GM21529 (cell line): ENCODE data around the gene RASGRF1.

Experiments used
- ATAC-seq: cut with Tn5 transposase; IDR thresholded peaks from one replicate; pipeline ENCODE4 v1.9.1; 2021; ENCODE audit not compliant: unreplicated experiment

Gene RASGRF1

DNA sequence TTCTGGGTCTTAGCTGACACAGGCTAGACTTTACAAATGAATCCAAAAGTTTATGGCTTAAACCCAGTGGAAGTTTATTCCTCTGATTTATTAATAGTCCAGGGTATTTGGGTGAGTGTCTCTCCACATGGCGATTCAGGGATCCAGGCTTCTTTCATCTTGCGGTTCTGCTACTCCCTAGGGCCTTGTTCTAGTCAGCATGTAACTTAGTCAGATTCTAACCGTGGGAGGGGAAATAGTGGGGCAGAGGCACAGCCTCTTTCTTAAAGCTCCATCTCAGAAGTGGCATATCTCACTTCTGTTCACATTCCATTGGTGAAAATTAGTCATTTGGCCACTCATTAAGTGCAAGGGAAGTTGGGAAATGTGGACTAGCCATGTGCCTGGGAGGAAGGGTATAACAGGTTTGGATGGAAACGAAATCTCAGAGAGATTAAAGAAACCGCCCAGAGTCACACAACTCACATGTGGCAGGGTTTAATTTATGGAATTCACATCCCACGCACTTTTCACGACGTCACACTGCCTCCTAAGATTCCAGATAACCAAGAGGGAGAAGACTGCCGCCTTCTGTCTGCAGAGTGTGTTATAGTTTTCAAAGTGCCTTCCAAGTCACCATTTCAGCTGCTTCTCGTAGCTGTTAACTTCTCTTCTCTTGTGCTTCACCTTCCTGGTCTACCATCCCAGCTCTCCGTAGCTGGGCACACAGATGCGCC lies 11.4 kb upstream of the RASGRF1 start:
- no peak for ATAC-seq

DNA sequence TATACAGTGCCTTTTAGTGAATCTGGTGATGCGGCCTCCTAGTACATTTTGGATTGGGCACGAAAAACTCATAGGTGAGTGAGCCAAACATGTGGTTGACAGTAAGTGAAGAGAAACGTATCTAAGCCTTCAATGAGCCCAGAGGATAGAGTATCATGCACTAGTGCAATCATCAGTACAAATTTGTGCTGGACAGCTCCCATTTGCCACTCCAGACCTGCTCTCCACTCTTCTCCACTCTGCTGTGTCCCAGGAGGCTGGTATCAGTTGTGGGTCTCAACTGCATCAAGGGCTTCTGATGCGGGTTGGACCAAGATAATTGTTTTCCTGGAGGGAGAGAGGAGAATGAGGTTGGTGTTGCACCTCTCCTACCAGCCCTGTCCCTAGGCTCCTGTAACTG lies 9.1 kb upstream of the RASGRF1 start:
- no peak for ATAC-seq

DNA sequence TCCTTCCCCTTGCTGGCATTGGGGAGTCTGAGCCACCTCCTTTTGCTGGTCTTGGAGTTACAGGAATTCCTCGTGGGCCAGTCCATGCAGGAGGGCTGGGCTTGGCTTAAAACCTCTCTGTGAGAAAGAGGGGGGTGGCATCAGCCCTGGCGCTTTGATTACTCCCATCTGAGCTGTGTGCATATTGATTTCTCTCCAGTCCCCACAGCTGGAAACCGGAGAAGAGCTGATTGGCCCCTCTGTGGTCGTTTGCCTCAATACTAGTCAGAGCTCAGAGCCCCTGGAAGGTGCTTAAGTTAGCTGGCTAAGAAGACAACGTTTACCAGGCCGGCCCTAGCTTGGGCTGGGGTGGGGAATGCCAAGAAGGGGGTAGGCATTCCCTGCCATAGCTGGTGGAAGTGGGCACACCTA lies 4.0 kb upstream of the RASGRF1 start:
- no peak for ATAC-seq

DNA sequence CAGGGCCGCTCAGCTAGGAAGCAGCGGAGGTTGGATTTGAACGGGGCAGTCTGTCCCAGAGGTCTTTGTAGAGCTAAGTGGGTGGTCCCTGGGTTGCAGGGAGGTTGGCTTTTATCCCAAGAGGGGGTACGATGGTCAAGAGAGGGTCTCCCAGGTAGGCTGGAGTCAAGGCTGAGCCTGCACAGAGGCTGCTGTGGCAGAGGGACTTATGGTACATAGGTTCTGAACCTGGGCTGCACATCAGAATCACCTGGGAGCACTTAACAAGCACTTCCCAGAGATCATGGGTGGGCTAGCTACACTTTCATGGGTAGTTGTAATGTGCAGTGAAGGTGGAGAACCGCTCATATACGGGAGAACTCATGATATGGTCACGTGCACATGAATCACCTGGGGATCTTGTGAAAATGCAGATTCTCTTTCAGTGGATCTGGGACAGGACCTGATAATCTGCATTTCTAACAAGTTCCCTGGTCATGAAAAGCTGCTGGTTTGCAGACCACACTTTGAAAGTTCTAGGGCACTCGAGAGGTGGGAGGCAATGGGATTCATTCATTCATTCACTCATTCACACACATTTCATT lies 2.9 kb upstream of the RASGRF1 start:
- no peak for ATAC-seq

DNA sequence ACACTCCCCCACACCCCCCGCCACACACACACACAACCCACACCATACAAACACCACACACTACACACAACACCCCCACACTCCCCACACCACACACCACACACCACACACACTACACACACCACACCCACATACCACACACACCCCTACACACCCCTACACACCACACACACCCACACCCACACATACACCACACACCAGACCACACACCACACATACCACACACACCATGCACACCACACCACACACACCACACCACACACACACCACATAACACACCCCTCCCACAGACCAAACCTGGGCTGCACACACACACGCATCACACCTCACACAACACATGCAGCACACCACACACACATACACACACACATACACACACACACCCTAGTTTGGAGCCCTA lies 1.8 kb upstream of the RASGRF1 start:
- ATAC-seq = no peak

DNA sequence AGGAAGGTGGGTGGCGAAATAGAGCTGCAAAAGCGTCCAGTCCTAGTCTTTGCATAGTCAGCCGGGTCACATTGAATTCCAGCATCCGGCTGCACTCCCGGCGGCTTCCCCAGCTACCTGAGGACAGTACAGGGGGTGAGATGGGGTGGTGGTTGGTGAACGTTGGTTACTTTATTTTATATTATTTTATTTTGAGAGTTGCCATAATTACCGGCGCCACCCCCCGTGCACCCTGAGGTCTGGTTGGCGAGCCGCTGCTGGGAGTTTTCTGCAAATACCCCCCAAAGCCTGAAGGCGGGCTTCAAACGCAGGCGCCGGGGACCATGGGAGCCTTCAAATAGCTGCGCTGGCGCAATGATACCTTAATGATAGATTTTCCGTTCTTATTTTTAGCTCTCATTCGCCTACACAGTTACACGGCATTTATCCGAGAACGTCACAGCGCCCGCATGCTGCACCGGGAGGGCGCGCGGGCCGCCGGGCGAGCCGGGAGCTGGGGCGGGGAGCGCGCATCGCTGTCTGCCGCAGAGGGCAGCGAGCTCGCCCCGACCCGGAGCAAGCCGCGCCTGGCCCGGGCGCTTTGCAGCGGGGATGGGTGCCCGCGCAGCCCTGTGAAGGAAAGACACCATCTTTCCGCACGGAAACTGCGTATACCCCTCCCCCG lies 756 bp upstream of the RASGRF1 start:
- ATAC-seq = no peak

DNA sequence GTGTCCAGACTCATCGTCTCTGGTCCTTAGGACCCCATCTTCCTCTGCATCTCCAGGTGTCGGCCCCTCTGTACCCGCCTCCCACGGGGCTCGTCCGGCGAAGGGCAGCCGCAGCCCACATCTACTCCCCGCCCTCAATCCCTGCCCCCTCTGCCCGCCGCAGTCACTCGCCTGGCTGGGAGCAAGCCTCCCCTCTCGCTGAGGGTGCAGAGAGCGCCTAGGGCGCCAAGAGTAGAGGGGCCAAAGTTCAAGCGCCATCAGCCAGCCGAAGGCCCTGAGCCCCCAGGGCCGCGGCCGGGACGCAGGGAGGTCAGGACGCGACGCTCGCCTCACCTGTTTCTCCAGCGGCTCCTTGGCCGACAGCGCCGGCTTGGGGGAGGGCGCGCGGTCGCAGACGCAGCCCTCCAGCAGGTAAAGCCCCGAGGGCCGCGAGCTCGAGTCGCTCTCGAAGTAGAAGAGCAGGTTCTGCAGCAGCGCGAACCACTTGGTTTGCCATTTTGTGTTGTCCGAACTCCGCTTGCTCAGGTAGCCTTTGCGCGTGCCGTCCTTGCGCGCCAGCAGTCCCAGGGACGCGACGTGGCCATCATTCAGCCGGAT lies 592 bp downstream of the RASGRF1 start:
- no peak for ATAC-seq

DNA sequence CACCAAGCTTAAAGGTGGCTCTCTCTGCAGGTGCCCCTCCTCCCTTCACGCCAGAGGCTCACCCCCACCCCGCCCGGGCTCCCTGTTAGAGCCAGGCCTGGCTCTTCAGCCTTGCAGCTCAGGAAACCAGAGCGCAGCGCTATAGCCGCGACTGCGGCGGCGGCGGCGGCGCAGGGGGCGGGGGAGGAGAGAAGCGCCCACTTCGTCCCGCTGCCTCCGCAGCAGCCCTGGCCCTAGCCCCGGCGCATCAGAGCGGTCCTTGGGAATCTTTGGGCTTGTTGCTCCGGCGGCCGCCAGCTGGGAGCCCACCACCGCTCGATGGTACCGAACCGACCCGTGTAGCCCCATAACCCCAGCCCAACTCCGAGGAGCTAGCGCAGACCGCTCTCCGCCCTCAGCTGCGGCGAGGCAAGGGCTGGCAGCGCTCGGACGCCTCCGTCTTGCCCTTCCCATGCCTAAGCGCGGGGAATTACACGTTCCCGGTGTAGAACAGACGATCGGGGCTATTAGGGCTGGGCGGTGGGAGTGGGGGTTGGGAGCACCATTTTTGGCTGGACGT lies 1.2 kb downstream of the RASGRF1 start:
- ATAC-seq = no peak

DNA sequence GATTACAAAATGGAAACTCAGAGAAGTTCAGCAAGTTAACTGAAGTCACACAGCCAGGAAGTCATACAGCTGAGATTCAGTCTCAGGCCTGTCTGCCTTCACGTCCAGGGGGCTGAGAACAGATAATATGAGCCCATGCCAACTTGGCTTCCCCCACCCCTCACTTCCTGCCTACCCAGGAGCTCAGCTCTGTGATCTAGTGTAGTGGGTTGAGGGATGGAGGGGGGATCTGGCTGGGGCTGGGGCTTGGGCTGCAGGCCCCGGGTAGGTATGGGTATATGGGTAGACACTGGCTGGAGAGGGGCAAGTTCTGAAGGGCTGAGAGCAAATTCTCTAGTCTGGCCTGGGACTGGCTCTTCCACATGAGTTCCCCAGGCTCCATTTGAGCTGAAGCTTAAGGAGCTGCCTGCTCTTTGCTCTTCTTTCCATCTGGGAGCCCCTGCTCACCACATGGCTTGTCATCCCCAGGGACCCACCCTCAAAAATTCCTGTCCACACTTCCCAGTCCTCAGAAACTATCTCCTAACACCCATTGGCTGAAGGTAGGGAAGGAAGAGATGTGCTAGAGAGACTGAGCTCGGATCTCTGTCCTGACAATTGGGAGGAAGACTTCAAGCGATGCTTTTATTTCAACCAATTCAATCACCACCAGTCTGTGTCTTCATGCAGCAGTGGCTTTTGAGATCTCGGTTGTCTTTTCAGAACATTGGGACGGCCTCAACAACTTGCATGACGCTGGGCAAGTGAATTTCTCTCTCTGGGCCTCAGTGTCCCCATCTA lies 2.0 kb downstream of the RASGRF1 start:
- no peak for ATAC-seq

DNA sequence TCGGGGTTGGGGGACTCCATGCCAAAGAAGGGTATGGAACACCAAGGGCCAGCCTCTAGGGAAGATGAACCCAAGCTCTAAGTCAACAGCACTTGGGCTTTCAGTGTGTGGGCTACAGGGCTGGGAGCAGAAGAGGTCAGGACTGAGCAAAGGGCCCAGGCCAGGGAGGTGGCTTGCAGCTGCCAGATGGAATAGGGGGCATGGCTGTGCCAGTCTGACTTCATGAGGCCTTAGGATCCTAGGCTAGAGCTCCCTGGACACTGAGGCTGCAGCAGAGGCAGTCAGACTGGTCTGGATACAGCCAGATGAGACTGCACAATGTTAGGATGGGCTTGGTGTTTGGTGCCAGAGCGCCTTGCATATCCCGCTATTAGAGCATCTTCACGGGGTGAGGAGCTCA lies 3.8 kb downstream of the RASGRF1 start:
- no peak for ATAC-seq

DNA sequence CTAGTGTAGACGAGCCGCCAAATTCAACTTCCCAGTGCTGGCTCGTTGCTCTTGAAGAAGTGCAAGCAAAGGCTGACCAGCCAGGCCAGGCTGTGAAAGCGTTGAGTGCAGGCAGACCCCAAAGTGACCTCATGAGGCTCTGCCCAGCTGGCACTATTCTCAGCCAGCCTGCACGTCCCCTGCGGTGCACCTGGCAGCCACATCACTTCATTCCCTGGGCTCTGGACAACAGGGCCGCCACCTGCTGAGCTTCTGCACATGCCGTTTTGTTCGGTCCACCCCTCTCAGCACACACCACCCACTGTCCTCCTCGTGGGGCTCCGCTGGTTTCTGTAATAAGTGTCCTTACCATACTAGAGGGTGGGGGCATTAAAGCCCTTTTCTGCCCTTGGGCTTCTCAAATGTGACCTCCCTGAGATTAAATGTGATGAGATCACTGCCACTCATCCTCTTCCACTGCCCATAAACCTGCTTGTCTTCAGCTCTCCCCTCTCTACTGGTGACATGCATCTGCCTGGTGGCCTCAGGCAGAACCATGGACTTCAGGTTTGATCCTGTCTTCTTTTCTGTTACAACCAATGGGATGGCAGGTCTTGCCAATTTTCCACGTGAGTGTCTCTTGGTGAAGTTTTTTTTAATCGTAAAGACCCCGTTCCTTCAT lies 6.1 kb downstream of the RASGRF1 start:
- no peak for ATAC-seq

DNA sequence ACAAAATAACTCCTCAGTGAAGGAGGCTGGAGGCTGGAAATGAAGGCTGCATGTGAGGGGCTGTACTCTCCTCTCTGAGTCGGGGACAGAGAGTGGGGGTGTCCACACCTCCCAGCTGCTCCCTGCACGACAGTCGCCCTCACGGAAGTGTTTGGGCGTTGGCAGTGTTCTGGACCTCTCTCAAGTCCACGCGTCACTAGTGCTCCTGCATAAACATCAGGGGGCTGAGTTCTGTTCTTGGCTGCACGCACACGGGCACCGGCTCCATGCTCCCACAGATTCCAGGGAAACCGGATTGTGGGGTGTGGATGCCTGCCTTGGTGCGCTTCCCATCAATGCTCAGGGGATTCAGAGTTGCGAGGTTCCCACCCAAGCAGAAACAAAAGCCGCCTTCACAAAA lies 7.4 kb downstream of the RASGRF1 start:
- ATAC-seq = no peak

DNA sequence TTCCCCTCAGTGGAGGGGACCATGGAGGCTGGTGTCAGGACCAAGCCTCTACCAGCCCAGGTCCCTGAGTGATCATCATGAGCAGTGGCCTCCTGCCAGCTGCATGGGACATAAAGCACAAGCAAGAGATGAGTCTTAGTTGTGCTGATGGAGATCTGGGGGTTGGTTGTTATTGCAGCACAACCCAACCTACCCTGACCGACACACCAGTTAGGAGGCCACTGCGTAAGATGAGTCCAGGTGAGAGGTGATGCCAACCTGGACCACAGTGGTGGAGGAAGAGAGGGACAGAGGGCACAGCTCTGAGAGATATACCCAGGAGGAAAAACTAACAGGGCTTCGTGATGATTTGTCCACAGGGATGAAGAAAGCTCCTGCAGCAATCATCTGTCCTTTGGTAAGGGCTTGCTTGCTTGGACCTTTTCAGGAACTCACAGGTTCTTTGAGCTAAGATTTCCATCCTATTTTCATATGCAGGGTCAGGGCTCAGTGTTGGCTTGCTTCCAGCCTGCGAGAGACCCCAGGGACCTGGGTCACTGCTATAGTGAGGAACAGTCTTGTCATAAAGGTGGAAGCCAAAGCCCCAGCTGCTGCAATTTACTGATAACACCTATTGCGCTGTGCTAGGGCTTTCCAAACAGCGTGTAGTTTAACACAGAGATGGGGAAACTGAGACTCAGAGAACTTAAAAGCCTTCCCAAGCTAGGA lies 8.1 kb downstream of the RASGRF1 start:
- ATAC-seq = no peak

DNA sequence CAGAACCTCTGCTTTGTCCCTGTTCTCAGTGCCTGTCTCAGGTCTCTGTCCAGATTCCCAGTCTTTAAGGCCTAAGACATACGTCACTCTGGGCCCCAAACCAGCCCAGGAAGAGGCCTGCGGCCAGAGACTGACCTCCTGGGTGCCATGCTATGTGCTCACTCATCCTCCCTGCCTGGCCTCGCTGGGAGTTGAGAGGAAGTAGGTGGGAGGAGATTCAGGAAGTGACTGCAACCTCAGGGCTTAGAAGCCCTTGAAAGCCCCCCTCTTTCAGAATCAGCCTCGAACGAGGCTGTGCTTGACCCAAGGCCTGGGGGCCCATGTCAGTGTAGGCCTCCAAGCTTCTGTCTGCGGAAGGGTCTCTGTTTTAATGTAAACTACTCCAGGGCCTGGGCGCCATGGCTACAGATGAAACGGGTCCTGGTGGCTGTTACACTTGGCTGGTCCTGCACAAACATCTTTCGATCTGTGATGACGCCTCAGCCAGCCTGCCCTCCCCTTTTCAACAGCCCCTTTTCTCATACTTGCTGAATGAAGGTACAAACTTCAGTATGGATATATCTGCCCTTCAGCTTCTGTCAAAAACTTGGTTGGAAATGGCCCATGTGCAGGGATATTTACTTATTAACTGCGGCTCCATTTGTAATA lies 11.7 kb downstream of the RASGRF1 start:
- ATAC-seq = no peak

DNA sequence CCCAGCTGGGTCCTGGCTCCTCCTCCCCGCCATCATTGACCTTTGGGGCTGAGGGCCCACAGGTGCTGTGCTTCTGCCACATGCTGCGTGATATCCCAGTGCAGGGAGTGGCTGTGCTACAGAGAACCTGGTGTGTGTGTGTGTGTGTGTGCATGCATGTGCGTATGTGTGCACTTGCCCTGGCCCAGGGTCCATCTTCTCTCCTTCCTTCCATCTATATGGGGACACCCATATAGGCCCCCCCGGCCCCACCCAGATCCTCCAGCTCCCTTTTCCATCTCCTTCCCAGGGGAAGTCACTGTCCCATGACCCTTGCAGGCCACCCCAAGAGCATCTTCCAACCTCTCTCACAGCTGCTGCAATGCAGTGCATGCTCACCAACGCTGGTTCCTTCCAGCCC lies 12.6 kb downstream of the RASGRF1 start:
- ATAC-seq = no peak

DNA sequence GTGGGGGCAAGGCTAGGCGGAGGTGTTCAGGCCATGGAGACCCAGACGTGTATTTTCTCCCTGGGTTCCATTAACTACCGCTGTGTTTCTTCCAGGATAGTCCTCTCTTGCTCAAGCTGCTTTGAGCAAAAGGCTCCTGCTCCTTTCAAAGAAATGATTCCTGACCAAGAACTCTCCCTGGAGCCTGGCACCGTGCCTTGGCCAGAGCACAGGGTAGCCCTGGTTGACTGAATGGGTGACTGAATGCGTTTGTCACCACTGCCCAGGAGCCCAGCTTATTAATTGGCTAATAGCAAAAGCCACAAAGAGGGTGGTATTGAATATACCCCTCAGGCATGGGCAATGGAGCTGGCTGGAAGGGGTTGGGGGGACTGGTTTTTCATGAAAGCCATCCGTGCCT lies 13.9 kb downstream of the RASGRF1 start:
- ATAC-seq = no peak

DNA sequence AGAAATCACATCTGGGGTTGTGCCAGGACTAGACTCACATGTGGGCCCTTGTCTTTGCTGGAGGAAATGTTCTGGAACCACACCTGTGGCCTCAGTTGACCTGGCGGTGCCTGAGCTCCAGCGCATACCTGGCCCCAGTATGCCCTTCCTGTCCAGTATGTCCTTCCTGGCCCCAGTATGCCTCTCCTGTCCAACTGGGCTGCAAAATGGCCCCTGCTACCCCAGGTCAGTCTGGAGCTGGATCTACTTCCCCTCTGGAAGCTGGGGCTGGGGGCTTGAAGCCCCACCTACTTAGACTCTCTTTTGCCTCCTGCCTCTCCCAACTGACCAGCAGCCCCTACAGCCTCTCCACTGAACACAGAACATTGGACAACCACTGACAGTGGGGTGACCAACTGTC lies 15.3 kb downstream of the RASGRF1 start:
- ATAC-seq = no peak

DNA sequence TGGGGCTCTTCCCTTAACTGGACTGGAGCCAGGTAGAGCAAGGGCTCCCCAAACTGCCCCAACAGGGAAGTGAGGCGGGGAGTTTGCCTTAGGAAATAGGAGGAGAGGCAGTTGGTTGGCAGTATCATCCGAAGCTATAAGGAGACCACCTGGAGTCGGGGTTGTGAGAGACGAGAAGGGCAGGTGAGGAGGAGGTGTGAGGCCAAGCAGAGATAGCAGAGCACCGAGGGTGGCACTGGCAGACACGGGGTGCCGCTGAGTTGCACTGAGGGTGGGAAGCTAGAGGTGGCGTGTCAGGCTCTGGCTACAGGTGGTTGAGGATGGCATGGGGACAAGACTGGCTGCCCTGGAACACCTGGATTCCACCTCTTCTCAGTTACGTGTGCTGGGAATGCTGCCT lies 17.2 kb downstream of the RASGRF1 start:
- no peak for ATAC-seq

DNA sequence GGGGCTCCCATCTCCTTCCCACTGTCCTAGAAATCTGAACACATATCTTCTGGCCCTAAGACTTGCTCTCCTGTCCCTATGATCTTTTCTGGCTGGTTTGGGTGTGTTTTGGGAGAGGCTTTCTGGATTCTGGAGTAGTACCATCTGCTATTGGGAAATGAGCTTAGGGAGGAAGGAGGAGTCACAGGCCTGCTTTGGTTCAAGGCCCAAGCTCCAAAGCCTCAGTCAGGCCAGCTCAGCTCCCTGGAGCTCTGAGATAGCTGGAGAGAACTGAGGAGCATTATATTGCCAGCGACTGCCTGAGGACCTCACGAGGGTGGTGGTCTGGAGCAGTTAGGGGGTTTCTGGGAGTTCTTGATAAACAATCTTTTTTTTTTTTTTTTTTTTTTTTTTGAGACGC lies 18.7 kb downstream of the RASGRF1 start:
- ATAC-seq = no peak
